G401 (cell line): ENCODE results near the gene KIRREL3. TPM values are rescaled to one million over a fixed set of nuclear protein-coding genes. Genes with fewer than 3 reads are reported as not detected.

ENCODE experiments used
- DNase-seq: peaks from one replicate; pipeline ENCODE4 v3.0.0-alpha.2; 2015; ENCODE audit warnings: low spot score
- in situ Hi-C: cut with HindIII; loops from 2 replicates; pipeline ENCODE4 v1.10.0; 2016; ENCODE audit warnings: low sequenced_read_pairs, mixed read lengths
- total RNA-seq: library from RNA; depleted of rRNA; stranded (reverse); fragments of >200 nt; shearing (Covaris generic); gene quantifications from 2 replicates; pipeline ENCODE4 v1.2.3, GENCODE V29; 2014; rRNA removed

Gene KIRREL3
- not detected in 2 replicates for total RNA-seq

- in situ Hi-C loops, result no loop called here
- peak; percentile 84 for DNase-seq
These were observed at the start of gene KIRREL3 for GRCh38 chr11:127000291-127000968. KIRREL3 (minus strand) TSS chr11:127000770.

DNA sequence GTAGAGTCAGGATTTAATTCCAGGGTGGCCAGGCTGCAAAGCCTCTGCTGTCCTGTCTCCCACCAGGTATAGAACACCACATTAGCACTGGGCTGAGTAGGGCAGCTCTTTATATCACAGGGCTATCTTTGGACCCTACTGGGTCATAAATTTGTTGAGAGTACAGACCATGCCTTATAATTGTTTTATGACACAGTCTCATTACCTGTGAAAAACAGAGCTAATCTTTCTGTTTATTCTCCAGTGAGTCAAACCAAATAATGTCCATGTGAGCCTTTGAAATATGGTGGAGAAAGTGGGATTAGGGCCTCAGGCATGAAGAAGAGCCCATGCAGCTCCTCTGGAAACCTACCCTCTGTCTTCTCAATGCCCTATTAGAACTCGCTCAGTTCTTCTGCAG is 49.6 kb upstream of the KIRREL3 start:
- no peak for DNase-seq

GRCh38 chr11:127049486-127049885 is 48.9 kb upstream of the KIRREL3 start:
- in situ Hi-C loops, result no loop called here
- DNase-seq, result no peak

More for the DNA sequence above, 49.6 kb upstream of the KIRREL3 start:
- in situ Hi-C loops, result no loop called here

DNA sequence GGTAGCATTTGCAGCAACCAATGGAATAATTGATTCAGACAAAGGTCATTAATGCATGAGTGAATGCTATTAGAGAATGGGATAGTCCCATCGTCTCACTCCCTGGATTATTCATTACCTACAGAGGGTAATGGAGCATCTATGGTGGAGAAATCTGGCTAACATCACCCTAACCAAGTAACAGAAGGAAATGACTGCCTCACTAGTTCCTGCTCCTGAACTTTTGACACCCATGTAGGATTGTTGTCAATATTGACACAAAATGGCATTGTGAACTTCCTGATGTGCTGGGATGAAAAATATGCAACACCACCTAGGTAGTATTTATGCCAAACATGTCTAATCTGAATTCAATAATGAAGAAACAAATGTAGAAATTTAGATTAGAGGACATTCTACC is 44.0 kb upstream of the KIRREL3 start:
- no peak for DNase-seq
- in situ Hi-C loops, result no loop called here

GRCh38 chr11:127042445-127042844 is 41.9 kb upstream of the KIRREL3 start:
- DNase-seq, result no peak
- in situ Hi-C loops, result no loop called here

GRCh38 chr11:127039591-127039990 is 39.0 kb upstream of the KIRREL3 start:
- DNase-seq, result no peak
- in situ Hi-C loops, result no loop called here

- in situ Hi-C loops, result no loop called here
These were observed 37.0 kb upstream of the KIRREL3 start for GRCh38 chr11:127037596-127037995.

GRCh38 chr11:127037001-127037400 is 36.4 kb upstream of the KIRREL3 start:
- in situ Hi-C loops, result no loop called here
- DNase-seq, result no peak

More at GRCh38 chr11:127037596-127037995, 37.0 kb upstream of the KIRREL3 start:
- DNase-seq, result no peak

- in situ Hi-C loops, result no loop called here
- DNase-seq, result no peak
These were observed 35.3 kb upstream of the KIRREL3 start for GRCh38 chr11:127035824-127036223.

DNA sequence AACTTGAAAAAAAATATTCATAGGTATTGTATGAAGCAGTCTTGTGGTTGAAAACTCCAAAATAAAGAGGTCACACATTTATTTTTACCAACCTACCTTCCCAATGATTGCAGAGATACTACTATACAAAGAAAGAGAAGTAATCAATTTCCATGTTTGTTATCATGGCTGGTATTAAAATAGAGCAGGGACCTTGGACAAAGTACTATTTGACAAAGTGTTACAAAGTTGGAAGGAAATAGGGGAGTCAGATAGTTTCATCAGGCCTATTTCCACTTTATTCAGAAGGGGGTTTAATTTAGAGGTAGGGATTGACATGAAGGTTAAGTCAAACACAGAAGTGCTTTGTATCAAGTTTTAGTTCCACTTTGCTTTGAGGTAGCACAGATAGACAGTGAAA is 34.4 kb upstream of the KIRREL3 start:
- DNase-seq, result no peak
- in situ Hi-C loops, result no loop called here

- in situ Hi-C loops, result no loop called here
- no peak for DNase-seq
These were observed 28.1 kb upstream of the KIRREL3 start for GRCh38 chr11:127028648-127029047.

DNA sequence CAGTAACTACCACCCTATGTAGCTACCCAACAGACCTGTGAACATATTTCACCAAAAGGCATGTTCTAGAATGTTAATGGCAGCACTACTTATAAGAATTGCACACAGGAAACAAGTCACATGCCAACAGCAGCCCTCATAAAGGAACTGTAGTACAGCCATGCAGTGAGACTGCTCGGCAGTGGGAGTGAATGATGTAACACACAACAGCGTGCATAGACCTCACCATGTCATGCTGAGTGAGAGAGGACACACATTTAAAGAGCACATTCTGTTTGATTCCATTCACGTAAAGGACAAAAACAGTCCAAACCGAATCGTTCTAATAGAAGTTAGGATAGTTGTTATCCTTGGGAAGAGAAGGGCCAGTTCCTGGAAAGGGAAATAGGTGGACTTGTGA is 27.2 kb upstream of the KIRREL3 start:
- DNase-seq, result no peak
- in situ Hi-C loops, result no loop called here

GRCh38 chr11:127027000-127027399 is 26.4 kb upstream of the KIRREL3 start:
- in situ Hi-C loops, result no loop called here
- no peak for DNase-seq

DNA sequence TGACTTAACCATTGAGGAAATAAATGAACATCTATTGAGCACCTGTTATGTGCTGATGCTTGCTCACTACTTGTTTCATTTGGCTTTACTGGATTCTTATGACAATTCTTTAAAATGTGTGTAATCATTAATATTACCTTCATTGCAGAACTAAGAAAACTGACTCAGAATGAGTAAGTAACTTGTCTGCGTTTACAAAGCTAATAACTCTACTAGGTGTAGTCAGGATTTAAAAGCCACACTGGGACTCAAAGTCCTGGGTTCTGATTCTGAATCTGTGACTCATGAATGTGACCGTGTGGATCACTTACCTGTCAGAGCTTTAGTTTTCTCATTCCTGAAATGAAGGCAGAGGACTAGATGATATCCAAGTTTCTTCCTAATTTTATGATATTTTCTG is 23.4 kb upstream of the KIRREL3 start:
- in situ Hi-C loops, result no loop called here
- DNase-seq, result no peak

DNA sequence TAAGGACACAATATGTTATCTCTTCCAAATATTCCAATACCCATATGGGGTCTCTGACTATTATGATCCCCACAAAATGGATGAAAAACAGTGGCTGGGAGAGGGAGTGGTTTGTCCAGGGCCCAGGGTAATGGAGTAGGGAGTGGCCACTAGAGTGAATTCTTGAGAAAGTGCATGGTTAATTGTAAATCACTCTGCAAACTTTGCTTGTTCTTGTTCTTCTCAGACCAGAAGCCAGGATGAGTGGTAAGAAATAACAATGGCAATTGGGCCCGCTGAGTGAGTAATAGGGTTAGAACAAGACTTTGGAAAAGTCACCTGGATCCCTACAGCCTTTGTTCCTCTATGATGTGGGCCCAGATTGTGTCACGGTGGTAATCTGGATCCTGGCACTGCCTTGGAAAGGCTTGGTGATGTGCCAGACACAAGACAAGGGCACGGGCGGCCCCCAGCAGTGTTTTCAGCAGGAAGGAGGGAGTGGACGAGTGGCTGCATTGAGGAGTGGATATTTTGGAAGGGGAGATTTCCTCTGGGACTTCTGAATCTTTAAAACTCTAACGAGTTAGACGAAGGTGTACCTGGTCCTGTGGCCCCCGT is 18.2 kb upstream of the KIRREL3 start:
- no peak for DNase-seq
- in situ Hi-C loops, result no loop called here

- in situ Hi-C loops, result no loop called here
- no peak for DNase-seq
These were observed 16.9 kb upstream of the KIRREL3 start for GRCh38 chr11:127017482-127017881.

- in situ Hi-C loops, result no loop called here
- DNase-seq, result no peak
These were observed 13.0 kb upstream of the KIRREL3 start for GRCh38 chr11:127013550-127013949.

- no peak for DNase-seq
- in situ Hi-C loops, result no loop called here
These were observed 5.7 kb upstream of the KIRREL3 start for GRCh38 chr11:127006311-127006710.

- in situ Hi-C loops, result no loop called here
- DNase-seq, result peak; percentile 55
These were observed 2.9 kb upstream of the KIRREL3 start for GRCh38 chr11:127003260-127003981.

DNA sequence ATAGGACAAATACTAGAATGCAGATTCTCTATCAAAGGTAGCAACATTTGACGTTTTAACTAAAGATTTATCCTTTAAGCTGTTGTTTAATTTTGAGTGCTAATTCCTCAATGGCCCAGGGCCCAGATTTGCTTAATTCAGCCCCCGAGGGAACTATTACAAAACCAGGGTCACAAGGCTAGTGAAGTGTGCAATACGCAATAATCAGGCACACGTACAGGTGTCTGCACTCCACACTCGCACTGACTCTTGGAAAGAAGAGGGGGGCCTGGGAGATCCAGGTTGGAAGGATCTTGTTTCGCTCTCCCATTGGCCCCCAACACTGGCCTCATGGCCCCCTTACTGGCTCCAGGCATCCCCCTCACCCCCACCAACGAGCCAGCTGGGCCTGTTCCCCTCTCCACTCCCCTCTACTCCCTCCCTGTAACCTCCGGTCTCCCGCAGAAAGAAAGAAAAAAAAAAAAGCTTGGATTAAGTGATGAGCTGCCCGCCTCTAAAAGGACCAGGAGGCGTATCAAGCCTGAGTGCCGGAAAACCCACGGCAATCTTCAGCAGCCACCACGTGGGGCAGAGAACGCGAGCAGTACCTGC is 2.2 kb upstream of the KIRREL3 start:
- DNase-seq, result no peak
- in situ Hi-C loops, result no loop called here
